NCI-H82 treated with DMSO at 0.1 percent for 48 hours (cell line): ENCODE results near the gene NMRK2.
"Not testable (repeated sequence)": the region's sequence is repeated elsewhere in the genome, so short reads cannot be mapped to it uniquely, and the experiment has no call there.

Source experiments
- DNase-seq: peaks from one replicate; lab custom pipeline; 2025; ENCODE audit not compliant: unreplicated experiment; lab: John Stamatoyannopoulos, UW

Gene NMRK2

GRCh38 chr19:3932931-3933810 lies at the start of gene NMRK2:
TSS of gene NMRK2 (plus strand) at chr19:3933069. CDS start at chr19:3933672, 603 bp downstream.
- no peak for DNase-seq

DNA sequence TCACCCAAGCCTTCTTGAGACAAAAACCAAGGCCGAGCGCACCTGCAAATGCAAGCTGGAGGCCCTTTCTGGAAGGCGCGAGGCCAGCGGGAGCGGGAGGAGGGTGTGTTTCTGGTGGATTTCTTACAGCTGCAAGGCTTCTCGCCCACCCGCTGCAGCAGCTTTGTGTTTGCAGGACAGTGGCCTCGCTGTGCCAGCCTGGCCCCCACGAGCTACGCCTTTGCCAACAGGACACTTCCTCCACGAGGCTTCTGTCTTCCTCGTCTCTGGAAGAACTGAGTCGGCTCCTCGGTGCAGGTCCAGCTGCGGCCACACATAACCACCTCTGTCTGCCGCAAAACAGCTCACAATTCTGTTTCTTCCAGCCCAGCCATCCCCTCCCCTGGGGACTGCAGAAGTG lies 42.3 kb upstream of the NMRK2 start:
- DNase-seq, result no peak

- DNase-seq, result no peak
Observed at GRCh38 chr19:3893509-3894179, 39.2 kb upstream of the NMRK2 start.

DNA sequence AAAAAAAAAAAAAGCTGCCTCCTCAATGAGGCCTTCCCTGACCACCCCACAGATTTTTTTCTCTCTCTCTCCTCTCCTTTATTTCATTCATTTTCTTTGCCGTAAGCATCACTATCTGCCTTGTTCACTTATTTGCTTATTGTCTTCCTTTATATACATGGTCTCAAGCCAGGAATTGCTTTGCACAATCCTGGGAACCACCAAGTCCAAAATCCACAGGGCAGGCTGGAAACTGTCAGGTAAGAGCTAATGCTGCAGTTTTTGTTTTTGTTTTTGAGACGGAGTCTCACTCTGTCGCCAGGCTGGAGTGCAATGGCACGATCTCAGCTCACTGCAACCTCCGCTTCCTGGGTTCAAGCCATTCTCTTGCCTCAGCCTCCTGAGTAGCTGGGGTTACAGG lies 37.9 kb upstream of the NMRK2 start:
- DNase-seq, result not testable (repeated sequence)

GRCh38 chr19:3895788-3896187 lies 37.1 kb upstream of the NMRK2 start:
- DNase-seq, result no peak

GRCh38 chr19:3897936-3898335 lies 34.9 kb upstream of the NMRK2 start:
- DNase-seq, result no peak

- DNase-seq, result no peak
Observed at GRCh38 chr19:3898426-3898825, 34.4 kb upstream of the NMRK2 start.

- DNase-seq, result no peak
Observed at GRCh38 chr19:3899531-3900294, 33.2 kb upstream of the NMRK2 start.

DNA sequence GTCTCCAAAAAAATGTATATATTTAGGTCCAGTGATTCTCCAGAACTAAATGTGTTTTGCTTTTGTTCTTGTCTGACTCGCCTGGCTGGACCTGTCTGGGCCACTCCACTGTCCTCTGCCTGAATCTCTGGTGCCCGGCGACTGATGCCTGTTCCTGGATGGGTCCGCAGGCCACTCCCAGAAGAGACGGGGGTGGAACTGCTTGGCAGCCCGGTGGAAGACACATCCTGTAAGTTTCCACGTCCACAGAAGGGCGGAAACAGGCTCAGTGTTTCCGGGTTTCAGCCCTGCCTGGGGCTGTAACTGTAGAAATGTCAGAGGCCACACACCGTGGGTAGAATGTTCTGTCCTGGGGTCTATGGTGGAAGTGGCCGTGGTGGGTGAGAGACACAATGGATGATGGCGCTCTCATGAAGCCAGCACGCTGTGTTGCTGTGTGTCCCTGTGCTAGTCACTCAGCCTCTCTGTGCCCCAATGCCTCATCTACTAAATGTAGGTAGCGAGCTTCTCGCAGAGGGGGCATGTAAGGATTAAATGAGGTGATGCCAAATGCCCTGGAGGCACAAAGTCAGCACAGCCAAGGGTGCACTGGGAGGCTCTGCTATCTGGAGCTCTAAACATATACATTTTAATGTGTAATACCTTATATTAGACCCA lies 30.4 kb upstream of the NMRK2 start:
- DNase-seq, result no peak

DNA sequence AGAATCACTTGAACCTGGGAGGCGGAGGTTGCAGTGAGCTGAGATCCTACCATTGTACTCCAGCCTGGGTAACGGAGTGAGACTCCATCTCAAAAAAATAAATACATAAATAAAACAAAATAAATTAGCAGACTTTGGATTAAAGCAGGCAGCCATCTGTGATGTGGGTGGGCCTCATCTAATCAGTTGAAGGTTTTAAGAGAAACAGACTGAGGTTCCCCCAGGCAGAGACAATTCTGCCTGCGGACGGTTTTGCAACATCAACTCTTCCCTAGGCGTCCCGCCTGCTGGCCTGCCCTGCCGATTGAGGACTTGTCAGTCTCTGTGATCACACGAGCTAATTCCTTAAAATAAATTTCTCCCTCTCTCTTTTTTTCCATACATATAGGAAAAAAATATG lies 28.6 kb upstream of the NMRK2 start:
- no peak for DNase-seq

GRCh38 chr19:3907626-3908265 lies 25.1 kb upstream of the NMRK2 start:
- DNase-seq, result no peak

DNA sequence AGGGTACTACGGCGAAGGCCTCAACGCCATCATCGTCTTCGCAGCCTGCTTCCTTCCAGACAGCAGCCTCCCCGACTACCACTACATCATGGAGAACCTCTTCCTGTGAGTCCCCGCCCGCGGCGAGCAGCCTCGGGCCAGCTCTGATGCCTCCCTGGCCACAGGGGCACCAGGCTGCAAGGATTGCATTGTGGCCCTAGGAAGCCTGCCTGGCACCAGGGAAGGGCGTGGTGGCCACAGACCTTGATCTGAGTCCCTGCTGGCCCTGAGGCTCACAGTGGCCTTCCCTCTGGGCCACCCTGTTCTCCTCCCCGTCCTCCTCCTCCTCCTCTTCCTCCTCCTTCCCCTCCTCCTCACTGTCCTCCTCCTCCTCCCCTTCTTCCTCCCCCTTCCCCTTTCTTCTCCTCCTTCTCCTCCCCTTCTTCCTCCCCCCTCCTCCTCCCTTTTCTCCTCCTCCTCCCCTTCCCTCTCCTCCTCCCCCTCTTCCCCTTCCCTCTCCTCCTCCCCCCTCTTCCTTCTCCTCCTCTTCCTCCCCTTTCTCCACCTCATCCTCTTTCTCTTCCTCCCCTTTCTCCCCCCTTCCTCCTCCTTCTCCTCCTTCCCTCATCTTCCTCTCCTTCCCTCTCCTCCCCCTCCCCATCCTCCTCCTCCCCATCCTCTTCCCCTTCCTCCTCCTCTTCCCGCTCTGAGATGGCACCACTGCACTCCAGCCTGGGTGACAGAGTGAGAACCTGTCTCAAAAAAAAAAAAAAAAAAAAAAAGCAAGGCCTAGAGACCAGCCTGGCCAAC lies 24.4 kb upstream of the NMRK2 start:
- DNase-seq, result no peak

DNA sequence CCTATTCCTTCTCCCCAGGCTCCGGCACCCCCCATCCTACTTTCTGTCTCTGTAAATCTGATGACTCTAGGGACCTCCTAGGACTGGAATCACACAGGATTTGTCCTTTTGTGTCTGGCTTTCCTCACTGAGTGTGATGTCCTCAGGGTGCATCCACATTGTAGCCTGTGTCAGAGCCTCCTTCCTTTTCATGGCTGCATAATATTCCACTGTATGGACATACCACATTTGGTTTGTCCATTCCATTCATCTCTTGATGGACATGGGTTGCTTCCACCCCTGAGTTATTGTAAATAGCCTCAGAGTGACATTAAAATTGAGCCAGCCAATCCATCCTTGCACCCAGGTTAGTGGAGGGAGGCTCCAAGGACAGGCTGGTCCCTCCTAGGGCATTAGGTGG lies 22.8 kb upstream of the NMRK2 start:
- no peak for DNase-seq

- no peak for DNase-seq
Observed at GRCh38 chr19:3914199-3914598, 18.7 kb upstream of the NMRK2 start.

- no peak for DNase-seq
Observed at GRCh38 chr19:3916033-3916432, 16.8 kb upstream of the NMRK2 start.

GRCh38 chr19:3919793-3920192 lies 13.1 kb upstream of the NMRK2 start:
- DNase-seq, result no peak

DNA sequence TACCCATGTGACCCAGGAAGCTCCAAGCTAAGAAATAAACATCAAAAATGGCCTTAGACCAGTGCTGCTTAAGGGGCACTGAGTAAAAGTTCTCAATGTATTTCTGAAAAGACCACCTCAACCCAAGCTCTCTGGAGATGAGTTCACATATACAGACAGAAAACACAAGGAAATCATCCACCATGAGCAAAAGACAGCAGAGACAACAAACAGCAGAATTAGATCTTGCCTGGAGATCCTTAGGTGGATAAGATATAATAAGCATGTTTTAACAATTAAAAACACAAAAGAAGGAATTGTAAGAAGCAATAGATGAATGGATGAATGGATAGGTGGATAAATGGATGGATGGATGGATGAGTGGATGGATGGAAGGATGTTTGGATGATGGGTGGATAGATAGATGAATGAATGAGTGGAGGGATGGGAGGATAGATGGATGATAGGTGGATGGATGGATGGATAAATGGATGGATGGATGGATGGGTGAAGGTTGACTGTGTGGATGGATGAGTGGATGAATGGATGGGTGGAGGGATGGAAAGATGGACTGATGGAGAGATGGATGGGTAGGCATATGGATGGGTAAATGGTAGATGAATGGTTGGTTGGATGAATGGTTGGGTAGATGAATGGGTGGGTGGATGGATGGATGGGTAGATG lies 9.6 kb upstream of the NMRK2 start:
- DNase-seq, result no peak

GRCh38 chr19:3923912-3924311 lies 9.0 kb upstream of the NMRK2 start:
- DNase-seq, result no peak

- DNase-seq, result no peak
Observed at GRCh38 chr19:3931041-3931440, 1.8 kb upstream of the NMRK2 start.
